HG02678 (cell line): Measurements from ENCODE around the gene TMEM161B.
A peak's percentile ranks its signal among the peaks of the same experiment; 100 is the strongest.
"Not testable (repeated sequence)": the region's sequence is repeated elsewhere in the genome, so short reads cannot be mapped to it uniquely, and the experiment has no call there.

Experiments used
- ATAC-seq: cut with Tn5 transposase; IDR thresholded peaks from one replicate; pipeline ENCODE4 v1.9.1; 2021; ENCODE audit warnings: mild to moderate bottlenecking, moderate library complexity; ENCODE audit not compliant: unreplicated experiment

The TMEM161B gene

DNA sequence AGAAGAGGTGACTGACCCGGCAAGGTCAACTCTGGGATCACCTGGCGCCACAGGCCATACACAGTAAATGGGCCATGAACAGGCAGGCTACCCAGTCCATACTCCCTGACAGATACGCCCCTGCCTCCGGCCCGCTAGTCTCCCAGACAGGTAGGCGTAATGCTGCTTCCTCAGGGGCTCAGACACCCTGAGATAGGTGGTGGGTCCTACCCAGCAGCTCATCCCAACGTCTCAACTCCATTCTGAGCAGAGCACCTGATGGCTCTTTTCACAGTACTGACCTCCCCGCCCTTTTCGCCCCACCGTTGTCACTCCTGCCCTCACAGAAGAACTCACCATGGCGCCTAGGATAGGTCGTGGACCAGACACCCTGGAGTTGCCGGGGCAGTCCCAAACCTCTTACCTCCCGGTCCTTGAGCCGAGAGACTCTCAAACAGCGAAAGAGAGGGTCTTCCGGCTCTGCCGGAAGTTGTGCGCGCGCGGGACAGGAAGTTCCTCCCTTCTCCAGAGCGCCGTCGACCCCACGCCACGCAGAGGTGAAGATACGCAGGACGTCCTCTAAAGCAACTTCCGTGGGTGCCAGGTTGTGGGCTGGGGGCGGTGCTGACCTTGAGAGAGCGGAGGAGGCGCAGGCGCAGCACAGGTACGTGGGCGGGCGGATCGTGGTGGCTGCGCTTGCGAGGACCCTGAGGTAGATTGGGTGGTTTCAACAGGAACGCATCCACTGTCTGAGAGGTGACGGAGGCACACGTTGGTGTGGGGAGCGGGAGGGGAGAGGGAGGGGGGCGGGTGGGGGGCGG lies at the start of gene TMEM161B:
Gene TMEM161B, minus strand, starts transcription at position 461 of the 800 bp plus-strand sequence. Its CDS starts 122 bp downstream, at position 339.
- peak; percentile 99 for ATAC-seq

DNA sequence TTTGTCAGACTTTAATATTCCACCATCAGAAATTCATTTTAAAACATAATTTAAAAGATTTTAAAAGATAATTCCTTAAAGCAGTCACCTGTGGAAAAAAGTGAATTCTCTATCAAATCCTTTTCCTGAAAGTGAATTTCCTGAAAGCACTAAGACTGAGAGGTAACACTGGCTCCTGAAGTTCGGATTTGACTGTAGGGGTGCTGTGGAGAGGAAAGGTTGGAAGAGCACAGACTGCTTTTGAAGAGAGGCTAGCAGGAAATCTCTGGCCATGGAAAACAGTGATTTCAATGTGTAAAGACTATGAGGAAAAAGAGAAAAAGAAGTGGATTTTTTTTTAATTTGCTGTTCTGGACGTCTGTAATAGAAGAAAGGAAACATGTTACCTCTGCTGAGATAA lies 35.7 kb upstream of the TMEM161B start:
- ATAC-seq: no peak

DNA sequence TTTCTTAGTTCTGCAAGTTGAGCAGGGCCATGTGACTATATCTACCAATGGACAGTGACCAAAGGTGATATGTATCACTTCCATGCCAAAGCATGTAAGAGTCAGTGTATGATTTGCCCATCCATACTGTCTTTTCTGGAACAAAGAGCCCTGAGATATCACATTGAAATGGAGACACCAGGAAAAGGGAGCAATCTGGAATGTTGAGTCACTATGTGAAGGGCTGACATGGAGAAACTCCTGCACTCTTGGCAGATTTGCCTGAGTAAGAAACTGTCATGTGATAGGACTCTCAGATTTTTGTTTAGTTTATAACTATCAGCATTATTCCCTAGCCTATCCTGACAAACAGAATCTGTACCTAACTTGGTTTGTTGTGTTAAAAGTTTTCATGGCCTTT lies 29.8 kb upstream of the TMEM161B start:
- no peak for ATAC-seq

DNA sequence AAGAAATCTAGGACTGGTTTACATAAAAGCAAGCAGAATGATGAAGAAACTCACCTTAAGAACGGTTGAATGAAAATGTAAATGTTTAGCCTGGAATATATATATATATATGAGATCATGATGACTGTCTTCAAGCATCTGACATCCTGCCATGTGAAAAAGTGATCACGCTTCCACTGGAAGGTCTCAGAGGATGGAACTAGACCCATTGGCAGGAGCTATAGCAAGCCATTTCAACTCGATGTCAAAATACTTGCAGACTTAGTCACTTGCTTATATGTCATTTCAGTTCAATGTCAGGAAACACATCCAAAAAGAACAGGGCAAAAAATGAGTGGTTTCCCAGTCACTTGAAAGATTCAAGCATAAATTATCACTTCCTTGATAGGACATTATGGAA lies 22.2 kb upstream of the TMEM161B start:
- ATAC-seq: no peak

DNA sequence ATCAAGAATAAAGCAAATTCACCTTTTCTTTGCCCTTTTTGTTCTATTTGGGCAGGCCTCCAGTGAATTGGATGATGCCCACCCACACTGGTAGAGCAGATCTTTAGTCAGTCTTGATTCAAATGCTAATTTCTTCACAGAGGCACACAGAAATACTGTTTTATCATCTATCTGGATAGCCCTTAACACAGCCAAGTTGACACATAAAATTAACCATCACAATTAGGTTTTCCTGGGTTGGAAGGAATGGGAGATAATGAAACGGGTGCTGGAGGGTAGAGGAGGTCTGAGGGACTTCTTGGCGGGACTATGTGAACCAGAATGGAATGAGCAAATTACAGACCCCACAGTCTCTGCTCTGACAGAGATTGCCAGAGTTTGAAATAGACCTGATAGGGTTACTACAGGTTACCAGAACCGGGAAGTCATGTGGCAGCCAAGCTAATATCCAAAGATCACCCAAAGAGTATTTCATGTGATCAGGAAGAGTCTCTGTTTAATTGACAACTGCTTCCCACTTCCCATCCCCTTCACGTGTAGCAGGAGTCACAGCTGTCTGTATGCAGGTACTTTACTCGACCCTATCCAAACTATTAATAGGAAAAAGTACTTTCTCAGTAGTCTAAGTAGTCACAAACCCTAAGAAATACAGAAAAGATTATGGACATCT lies 20.0 kb upstream of the TMEM161B start:
- ATAC-seq: no peak

DNA sequence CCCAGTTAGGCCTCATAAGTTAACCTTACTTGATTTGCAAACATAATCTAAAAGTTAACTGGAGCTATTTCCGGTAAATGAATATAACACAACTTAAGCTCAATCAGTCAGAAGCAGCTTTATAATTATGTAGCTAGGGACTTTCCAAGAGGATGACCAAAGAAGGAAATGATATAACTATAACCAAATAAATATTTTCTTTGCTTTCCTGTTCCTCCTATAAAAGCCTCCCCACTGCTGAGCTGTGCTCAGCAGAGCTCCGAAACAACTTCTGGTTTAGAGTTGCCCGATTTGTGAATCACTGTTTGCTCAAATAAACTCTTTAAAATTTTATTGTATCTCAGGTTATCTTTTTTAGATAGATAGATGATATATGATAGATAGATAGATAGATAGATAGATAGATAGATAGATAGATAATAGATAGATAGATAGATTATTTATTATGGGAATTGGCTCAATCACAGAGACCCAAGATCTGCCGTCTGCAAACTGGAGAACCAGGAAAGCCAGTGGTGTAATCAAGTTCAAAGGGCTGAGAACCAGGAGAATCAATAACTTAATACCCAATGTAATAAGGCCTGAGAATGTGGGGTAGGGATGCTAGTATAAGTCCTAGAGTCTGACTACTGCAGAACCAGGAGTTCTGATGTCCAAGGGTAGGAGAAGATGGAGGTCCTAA lies 19.3 kb upstream of the TMEM161B start:
- no peak for ATAC-seq

DNA sequence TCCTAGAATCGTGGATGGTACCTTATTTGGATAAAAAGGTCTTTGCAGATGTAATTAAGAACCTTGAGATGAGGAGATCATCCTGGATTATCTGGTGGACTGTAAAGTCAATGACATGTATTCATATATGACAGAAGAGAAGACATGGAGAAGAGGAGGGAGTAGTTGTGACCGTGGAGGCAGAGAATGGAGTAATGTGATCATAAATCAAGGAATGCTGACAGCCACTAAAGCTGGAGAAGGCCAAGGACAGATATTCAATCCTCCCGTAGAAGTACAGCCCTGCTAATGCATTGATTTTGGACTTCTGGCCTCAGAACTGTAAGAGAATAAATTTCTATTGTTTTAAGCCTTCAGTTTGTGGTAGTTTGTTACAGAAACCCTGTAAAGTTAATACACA lies 18.7 kb upstream of the TMEM161B start:
- ATAC-seq: no peak

DNA sequence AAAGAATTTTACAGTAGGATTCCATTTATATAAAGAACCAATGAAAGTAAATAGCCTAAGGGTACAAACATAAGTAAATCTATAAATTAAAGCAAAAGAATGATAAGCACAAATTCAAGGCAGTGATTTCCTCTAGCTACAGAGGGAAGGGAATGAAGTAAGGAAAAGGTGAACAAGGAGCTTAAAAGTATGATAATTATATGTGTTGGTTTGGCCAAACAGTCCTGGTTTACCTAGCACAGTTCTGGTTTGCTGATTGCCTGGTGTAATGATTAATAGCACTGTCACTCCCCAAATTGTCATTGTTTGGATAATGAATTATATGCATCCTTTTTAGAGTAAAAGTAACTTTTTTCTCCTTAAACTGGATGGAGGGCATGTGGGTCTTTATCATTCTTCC lies 15.0 kb upstream of the TMEM161B start:
- no peak for ATAC-seq

DNA sequence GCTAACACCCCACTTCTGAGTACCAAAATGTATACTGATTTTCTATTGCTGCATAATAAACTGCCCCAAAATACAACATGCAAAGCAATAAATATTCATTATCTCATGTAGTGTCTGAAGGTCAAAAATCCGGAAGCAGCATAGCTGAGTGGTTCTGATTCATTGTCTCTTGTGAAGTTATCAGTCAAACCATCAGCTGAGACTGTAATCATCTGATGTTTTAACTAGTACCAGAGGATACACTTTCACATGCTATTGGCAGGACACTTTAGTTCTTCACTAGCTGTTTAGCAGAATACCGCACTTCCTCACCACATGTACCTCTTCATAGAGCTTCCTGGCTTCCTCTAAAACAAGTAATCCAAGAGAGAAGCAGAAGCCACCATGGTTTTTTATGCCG lies 12.7 kb upstream of the TMEM161B start:
- ATAC-seq: no peak

DNA sequence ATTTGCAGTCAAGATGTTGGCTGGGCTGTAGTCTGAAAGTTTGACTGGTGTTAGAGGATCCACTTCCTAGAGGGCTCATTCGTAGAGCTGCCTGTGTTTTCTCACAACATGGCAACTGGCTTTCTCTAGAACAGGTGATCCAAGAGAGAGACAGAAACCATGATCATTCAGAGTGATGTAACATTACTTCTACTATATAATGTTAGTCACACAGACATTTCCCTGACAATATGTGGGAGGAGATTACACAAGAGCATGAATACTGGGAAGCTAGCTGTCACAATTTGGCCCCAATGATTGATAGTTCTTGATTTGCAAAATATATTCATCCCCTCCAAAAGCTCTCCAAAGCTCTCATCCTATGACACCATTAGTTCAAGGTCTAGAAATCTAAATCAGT lies 10.9 kb upstream of the TMEM161B start:
- ATAC-seq: no peak

DNA sequence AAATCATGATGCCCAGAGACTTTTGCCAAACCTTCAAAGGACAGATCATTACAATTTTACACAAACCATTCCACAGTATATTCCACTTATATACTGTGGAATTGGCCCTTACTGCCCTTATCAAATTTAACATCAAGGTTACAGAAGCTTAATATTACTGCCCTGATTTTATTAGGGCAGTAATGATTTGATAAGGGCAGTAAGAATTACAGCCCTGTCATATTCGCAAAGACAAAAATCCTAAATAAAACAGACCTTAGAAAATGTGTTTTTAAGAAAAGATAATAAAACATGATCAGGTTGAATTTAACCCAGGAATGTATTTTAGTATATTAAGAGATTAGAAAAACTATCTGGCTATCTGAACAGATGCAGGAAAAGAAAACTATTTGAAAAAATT lies 7.7 kb upstream of the TMEM161B start:
- ATAC-seq: no peak

DNA sequence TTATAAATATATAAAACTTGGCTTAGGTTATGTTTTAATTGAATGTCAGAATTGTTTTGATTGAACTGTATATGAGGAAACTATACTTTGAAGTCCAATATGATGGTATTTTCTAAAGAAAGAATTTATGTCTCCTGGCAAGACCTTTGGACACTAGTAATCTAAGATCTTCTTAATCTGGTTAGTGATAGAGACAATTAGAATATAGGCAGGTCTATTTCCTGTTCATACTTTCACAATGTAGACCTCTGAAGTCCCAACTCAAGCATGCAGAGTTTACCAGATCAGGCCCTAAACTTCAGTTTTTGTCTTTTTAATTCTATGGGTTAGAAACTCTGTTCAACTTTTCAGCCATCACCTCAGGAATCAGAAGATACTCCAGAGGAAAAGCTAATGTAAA lies 6.9 kb upstream of the TMEM161B start:
- ATAC-seq: no peak

DNA sequence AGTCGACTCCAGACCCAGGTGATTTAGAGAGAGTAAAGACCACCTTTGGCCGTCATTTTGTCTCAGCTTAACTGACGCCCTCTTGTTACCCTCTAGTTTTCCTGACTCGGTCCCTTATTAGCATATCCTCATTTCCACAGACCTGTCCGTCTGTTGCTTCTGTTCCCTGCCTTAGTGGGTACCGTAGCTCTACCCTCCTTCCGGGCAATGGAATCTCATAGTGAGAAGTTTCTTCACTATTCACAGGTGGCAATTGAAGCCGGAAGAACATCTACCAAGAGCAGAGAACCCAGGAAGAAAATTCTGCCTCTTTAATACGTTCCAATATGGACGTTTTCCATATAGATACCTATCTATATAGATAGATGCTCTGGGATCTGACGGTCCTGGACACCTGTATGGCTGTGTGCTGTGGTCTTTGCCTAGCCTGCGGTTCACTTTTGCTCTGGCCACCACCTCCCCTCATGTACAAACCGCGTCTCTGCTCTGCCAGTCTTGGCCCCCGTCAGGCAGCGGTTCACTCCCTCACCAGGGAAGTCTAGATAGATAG lies 652 bp upstream of the TMEM161B start:
- peak; percentile 13 for ATAC-seq

DNA sequence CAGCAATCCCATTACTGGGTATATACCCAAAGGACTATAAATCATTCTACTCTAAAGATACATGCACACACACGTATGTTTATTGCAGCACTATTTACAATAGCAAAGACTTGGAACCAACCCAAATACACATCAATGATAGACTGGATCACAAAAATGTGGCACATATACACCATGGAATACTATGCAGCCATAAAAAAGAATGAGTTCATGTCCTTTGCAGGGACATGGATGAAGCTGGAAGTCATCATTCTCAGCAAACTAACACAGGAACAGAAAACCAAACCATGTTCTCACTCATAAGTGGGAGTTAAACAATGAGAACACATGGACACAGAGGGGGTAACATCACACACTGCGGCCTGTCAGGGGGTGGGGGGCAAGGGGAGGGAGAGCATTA lies 4.1 kb downstream of the TMEM161B start:
- ATAC-seq: not testable (repeated sequence)

DNA sequence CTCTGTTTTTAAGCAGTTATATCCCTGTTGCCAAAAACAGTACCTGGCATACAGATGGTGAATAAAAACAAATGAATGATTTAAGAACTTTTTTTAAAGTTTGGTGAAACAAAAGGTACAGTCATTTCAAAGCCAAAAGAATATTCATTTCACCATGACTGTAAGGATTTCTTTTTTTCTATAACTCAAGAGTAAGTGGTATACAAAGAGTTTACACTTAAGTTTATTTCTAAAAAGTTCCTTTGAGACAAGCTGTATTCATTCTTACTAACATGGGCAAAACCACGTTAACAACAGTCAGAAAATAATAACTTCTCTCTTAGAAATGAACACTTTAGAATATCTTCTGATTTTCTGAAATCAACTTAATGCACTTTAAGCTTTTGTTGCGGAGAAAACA lies 5.3 kb downstream of the TMEM161B start:
- no peak for ATAC-seq

DNA sequence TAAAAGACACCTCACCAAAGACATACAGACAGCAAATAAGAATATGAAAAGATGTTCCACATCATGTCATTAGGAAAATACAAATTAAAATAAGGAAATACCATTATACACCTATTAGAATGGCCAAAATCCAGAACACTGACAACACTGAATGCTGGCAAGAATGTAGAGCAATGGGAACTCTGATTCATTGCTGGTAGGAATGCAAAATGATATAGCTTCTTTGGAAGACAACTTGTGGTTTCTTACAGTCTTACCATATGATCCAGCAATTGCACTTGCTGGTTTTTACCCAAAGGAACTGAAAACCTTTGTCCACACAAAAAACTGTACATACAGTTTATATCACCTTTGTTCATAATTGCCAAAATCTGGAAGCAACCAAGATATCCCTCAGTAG lies 6.5 kb downstream of the TMEM161B start:
- no peak for ATAC-seq

DNA sequence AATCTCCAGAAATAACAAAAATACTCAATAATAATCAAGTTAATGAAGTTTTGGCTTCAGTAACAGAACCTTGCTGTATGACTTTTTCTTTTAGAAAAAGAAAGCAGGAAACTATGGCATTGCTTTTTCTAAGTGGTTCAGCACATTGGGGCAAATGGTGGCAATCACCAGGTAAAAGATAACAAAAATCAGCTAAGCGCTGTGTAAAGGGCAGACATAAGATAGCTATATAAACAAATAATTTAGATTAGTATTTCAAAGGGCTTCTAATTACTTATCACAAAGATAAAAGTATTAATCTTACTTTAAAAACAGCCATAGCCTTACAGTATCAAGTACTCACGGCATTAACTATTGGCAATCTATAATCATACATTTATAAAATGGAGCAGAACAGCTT lies 10.0 kb downstream of the TMEM161B start:
- ATAC-seq: no peak

DNA sequence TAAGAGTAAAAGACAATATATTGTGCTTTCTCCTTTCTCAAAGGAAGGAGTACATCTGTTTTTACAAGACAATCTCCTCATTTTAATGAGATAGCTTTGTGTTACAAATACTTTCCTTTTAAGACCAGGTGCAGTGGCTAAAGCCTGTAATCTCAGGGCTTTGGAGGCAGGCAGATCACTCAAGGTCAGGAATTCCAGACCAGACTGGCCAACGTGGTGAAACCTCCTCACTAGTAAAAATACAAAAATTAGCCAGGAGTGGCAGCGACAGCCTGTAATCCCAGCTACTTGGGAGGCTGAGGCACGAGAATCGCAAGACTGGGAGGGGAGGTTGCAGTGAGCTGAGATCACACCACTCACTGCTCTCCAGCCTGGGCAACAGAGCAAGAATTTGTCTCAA lies 11.8 kb downstream of the TMEM161B start:
- ATAC-seq: no peak

DNA sequence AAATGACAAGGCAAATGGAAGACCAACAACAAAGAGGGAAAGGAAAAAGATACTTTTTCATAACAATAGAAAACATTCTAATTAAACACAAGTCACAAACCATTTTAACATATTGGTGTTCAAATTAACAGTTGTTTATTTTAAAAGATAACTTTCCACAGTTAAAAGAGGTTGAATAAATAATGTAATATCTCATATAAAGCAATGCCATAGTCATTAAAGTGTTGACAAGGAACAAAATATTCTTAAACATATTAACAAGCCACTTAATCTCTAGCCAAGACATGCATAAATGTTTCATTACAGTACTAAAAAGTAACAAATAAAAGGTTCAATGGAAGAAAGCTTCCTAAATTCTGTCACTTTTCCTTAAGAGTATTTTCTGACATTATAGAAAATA lies 12.6 kb downstream of the TMEM161B start:
- no peak for ATAC-seq

DNA sequence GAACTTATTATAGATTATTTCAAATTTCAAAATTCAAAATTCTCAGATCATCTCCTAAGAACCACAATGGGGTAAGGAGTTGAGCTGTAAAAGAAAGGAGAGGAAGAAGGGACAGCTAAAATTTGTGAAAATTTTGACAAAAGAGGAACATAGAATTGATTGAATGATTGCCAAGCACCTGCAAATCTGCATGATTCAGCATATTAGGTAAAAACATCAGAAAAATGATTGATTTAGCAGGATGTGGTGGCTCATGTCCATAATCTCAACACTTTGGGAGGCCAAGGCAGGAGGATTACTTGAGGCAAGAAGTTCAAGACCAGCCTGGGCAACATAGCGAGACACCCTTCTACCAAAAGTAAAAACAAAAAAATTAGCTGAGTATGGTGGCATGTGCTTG lies 14.3 kb downstream of the TMEM161B start:
- ATAC-seq: no peak

DNA sequence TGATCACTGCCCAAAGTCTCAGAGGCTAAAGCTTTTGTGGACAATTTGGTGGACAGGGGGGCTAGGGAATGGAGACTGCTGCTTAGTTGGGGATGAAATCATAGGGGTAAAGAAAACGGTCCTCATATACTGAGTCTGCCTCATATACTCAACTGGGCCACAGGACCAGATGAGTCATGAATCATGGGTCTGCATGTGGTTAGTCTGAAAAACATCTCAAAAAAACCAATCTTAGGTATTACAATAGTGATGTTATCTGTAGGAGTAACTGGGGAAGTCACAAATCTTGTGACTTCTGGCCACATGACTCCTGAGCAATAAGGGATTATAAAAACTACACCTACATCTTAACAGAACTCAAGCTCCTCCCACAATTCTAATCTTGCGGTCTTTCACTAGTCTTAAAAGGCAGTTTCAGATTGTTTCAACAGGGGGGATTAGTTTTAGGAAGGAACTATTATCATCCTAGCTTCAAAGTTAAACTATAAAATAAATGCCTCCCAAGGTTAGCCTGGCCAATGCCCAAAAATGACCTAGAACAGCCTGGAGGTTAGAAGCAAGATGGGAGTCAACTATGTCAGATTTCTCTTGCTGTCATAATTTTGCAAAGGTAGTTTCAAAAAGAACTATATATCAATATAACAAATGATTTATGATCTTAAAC lies 17.5 kb downstream of the TMEM161B start:
- ATAC-seq: no peak
